Fibroblast of lung (primary cell): ENCODE results near the gene TARS1.

Experiments used
- EZH2 ChIP-seq: IDR thresholded peaks from 2 replicates; pipeline ENCODE4 v1.5.1; 2012; ENCODE audit warnings: low read length, control low read depth, mild to moderate bottlenecking; ENCODE audit errors: missing control alignments
- TF ChIP-seq, protein P1 (sequence below), 2 donors: IDR thresholded peaks in 1 of 2; conservative IDR thresholded peaks in 1 of 2; 1 replicate in 1 of 2; 2 replicates in 1 of 2; pipeline ENCODE4 v1.5.1; 2011 to 2012; ENCODE audit warnings: low read length in 2 of 2, control low read depth in 1 of 2, inconsistent platforms in 1 of 2, low read depth in 1 of 2, mild to moderate bottlenecking in 1 of 2

DNA sequence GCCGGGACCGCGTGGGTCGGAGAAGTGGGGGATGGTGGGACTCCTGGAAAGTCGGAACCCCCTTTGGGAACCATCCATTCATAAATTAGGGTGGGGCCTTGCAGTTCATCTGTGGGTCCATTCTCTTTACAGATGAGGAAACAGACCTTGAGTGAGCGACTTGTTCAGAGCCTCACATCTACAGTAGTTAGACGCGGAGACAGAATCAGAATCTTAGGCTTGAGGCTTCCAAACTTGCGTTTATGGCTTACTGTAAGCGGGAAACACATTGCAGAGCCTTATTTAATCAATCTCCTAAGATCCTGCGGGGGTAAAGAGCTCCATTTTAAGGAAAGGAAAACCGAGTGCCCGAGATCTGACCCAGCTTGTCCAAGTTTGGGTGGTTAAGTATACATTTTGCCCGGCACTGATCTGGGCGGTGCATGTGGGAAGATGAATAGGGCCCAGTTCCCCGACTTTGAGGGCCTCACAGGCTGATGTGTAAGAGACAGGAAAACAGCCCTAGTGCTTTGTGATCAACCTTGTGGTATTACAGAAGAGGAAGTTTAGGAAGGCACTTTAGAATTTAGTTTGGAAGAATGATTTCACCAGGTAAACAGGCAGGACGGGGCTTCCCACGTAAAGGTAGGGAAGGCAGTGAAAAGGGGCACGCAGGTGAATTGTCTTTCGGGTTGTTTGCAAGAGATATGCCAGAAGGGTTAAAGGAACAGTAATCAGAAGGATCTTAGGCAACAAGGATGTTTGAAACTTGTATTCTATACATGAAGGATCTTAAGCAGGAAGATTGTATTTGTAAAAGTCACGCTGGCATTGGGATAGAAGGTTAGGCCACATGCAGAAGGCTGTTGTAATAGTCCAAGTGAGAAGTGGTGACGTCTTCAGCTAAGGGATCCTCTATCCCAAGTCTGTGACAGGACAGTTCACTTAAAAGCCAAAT lies 744 bp downstream of the TARS1 start:
- TF ChIP-seq, protein P1, sequence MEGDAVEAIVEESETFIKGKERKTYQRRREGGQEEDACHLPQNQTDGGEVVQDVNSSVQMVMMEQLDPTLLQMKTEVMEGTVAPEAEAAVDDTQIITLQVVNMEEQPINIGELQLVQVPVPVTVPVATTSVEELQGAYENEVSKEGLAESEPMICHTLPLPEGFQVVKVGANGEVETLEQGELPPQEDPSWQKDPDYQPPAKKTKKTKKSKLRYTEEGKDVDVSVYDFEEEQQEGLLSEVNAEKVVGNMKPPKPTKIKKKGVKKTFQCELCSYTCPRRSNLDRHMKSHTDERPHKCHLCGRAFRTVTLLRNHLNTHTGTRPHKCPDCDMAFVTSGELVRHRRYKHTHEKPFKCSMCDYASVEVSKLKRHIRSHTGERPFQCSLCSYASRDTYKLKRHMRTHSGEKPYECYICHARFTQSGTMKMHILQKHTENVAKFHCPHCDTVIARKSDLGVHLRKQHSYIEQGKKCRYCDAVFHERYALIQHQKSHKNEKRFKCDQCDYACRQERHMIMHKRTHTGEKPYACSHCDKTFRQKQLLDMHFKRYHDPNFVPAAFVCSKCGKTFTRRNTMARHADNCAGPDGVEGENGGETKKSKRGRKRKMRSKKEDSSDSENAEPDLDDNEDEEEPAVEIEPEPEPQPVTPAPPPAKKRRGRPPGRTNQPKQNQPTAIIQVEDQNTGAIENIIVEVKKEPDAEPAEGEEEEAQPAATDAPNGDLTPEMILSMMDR (conservative IDR thresholded peaks at IDR 0.05 in 1 of 2, IDR thresholded peaks at IDR 0.05 in 1 of 2; ENCODE audit: low read depth in 1 of 2, low read length in 2 of 2) = no peak
- no peak for TF ChIP-seq EZH2
